ENCODE measurements around the gene EEF1A2. TPM values are rescaled to one million over a fixed set of nuclear protein-coding genes. Genes with fewer than 3 reads are reported as not detected.

The EEF1A2 gene
- total RNA-seq, 2 donors from 2014 or later = 21.0 to 23.1 TPM

DNA sequence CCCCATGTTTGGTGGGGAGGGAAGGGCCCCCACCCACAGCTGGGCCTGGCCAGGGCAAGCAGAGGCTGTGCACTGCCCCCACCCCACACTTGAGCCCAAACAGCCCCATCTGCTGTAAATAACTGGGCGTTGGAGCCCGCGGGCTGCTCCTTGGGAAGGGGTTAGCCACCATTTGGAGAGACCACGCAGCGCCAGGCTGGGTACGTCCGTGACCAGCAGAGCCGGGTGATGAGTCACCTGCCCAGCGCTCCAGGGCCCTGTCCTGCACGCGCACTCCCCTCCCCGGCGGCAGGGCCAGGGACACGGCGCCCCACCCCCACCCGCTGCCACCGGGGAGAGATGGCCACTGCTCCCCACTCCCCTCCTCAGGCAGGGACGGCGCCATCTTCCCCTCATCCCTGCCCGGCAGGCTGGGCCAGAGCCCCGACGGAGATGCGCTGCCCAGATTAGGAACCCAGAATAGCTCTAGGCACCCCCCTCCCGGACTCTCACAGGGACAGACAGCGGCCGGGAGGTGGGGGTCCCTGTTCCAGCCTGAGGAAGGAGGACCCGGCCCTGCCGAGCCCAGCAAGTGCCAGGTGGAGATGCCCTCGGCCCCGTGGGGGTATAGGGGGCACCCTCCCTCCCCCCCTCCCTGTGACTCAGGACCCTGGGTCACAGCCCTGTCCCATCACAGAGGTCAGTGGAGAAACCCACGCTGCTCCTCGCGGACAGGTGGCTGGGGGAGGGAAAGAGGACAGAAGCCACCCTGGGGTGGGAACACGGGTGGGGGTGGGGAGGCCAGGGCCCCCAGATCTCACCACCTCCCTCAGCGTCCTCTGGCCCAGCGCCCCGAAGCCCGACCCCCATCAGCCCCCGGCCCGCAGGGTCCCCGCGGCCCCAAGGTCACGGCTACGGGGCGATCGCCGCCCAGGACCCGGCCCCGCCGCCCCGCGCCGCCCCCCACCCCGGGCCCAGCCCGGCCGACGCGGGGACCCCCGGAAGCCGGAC is 642 bp downstream of the EEF1A2 start:
- TF ChIP-seq POLR2A (IDR thresholded peaks at IDR 0.05) = no peak
- TF ChIP-seq, protein P1, sequence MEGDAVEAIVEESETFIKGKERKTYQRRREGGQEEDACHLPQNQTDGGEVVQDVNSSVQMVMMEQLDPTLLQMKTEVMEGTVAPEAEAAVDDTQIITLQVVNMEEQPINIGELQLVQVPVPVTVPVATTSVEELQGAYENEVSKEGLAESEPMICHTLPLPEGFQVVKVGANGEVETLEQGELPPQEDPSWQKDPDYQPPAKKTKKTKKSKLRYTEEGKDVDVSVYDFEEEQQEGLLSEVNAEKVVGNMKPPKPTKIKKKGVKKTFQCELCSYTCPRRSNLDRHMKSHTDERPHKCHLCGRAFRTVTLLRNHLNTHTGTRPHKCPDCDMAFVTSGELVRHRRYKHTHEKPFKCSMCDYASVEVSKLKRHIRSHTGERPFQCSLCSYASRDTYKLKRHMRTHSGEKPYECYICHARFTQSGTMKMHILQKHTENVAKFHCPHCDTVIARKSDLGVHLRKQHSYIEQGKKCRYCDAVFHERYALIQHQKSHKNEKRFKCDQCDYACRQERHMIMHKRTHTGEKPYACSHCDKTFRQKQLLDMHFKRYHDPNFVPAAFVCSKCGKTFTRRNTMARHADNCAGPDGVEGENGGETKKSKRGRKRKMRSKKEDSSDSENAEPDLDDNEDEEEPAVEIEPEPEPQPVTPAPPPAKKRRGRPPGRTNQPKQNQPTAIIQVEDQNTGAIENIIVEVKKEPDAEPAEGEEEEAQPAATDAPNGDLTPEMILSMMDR (IDR thresholded peaks at IDR 0.05) = no peak
- WGBS, 2 donors = 0 to 5% methylated on average over 3 to 38 of the region's 60 CpGs
- peaks cover 0 to 6% of the 10 kb centered on the region in 2 donors for H3K27me3 ChIP-seq
- peak in 3 of 4 donors; percentile 55 to 85 (median 66) for DNase-seq
- no peaks in the 10 kb centered on the region for H3K9me3 ChIP-seq
- H3K4me3 ChIP-seq = no peak overlapping the region
- peaks cover 30% of the 10 kb centered on the region for H3K4me1 ChIP-seq
- intact Hi-C loops (cut with DNase I) = no loop called here
- H3K36me3 ChIP-seq (replicated peaks in 1 of 2; ENCODE audit: insufficient read depth in 1 of 2, low read depth in 2 of 2) = no peaks in the 10 kb centered on the region
- ATAC-seq = peak; percentile 38
- H3K27ac ChIP-seq = no peak overlapping the region

DNA sequence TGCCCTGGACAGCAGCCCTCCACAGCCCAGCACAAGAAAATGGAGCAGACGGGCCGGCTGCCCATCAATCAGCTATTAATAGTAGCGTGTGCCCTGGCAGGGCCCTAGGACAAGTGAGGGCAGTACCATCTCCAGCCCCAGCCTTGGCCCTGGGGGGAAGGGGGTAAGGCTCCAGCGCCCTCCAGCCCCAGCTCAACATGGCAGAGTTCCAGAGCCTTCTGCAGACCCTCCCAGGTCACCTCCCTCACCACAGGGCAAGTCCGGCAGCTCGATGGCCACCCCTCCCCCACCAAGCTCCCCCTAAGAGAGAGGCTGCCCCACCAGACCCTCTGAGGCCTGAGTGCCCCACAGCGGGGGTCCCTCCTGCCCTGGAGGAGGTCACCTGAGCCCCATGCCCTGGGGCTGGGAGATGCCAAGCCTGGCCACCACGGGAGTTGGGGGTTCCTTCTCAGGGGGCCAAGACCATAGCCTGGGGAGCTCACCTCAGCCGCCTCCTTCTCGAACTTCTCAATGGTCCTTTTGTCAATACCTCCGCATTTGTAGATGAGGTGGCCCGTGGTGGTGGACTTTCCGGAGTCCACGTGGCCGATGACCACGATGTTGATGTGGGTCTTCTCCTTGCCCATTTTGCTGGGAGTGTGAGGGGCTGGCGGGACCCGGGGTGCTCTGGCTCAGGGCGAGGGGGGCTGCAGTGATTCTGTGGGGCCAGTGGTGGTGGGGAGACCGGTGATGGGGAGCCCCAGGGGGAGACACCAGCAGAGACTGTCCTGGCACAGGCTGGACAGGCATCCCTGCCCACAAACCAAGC is 1.5 kb downstream of the EEF1A2 start:
- TF ChIP-seq, protein P1 (IDR thresholded peaks at IDR 0.05) = no peak
- peaks cover 0 to 6% of the 10 kb centered on the region in 2 donors for H3K27me3 ChIP-seq
- no peaks in the 10 kb centered on the region for H3K36me3 ChIP-seq (replicated peaks in 1 of 2; ENCODE audit: insufficient read depth in 1 of 2, low read depth in 2 of 2)
- ATAC-seq (no peak), DNase-seq (peak in 1 of 4 donors; percentile 18)
- no peak overlapping the region for H3K27ac ChIP-seq
- peaks cover 30% of the 10 kb centered on the region for H3K4me1 ChIP-seq
- intact Hi-C loops (cut with DNase I) = no loop called here
- H3K9me3 ChIP-seq = no peaks in the 10 kb centered on the region
- H3K4me3 ChIP-seq = no peak overlapping the region
- WGBS, 2 donors = 61 to 62% methylated on average over 11 to 19 of the region's 20 CpGs

DNA sequence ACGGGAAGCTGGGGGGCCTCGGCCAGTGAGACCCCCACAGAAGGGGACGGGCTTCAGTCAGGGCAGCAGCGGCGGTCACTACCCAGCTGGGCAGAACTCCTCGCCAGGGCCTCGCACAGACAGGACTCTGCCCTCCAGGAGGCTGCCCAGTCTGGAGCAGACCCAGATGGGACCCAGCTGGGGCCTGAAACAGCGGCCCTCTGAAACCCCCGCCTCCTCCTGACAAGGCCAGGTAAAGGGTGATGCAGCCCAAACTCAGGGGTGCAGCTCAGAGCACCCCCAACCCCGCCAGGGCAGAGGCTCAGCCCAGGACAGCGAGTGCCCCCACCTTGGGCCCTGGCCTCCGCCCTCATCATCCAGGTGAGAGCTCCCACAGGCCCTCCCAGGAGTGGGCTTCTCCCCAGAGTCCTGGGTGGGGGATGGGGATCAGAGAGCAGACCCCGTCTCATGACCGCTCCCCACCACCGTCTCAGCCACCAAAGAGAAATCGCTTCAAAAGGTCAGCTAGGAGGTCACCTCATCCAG is 2.2 kb downstream of the EEF1A2 start:
- peaks cover 0 to 6% of the 10 kb centered on the region in 2 donors for H3K27me3 ChIP-seq
- H3K4me1 ChIP-seq = peaks cover 30% of the 10 kb centered on the region
- ATAC-seq = peak; percentile 10
- peak in 1 of 4 donors; percentile 34 for DNase-seq
- no peak overlapping the region for H3K27ac ChIP-seq
- no peak for TF ChIP-seq POLR2A (IDR thresholded peaks at IDR 0.05)
- TF ChIP-seq, protein P1 (IDR thresholded peaks at IDR 0.05) = no peak
- 0 to 65% methylated on average over 3 to 14 of the region's 16 CpGs for WGBS, 2 donors
- H3K4me3 ChIP-seq = no peak overlapping the region
- no peaks in the 10 kb centered on the region for H3K36me3 ChIP-seq (replicated peaks in 1 of 2; ENCODE audit: insufficient read depth in 1 of 2, low read depth in 2 of 2)
- no peaks in the 10 kb centered on the region for H3K9me3 ChIP-seq
- intact Hi-C loops (cut with DNase I) = no loop called here

DNA sequence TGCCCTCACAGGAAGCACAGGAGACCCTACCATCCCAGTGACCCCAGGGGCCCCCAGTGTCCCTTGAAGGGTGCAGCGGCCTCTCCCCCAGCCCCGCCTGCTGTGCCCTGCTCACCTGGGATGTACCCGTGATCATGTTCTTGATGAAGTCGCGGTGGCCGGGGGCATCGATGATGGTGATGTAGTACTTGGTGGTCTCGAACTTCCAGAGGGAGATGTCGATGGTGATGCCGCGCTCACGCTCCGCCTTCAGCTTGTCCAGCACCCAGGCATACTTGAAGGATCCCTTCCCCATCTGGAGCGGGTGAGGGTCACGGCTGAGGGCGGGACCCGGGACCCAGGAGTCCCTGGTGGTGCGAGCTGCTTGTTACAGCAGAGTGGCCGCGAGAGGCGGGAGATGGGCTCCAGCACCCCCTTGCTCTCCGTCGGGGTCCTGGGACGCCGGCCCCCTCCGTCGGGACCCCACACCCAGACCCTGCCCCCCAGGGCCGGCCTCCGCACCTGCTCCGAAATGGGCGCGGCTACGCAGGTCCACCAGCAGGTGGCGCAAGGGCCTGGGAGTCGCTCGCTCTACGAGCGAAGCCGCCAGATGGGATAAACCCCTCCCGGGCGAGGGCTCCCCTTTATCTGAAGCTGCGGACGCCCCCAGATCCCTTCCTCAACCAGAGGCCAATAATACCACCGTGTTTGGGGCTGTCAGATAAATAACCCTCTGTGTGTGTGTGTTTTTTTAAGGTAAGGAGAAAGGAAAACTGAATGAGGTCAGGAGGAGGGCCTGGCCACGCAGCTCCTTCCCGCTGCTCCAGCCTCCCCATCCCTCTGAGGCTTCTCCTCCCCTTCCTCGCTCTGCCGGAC is 2.9 kb downstream of the EEF1A2 start:
- Histone ChIP-seq H3K4me3 (no peak overlapping the region), H3K27ac (no peak overlapping the region), H3K36me3 (replicated peaks in 1 of 2; ENCODE audit: insufficient read depth in 1 of 2, low read depth in 2 of 2) (no peaks in the 10 kb centered on the region), H3K9me3 (no peaks in the 10 kb centered on the region), H3K4me1 (peaks cover 30% of the 10 kb centered on the region), H3K27me3 (peaks cover 0 to 6% of the 10 kb centered on the region in 2 donors)
- peak in 1 of 3 donors; percentile 2 for TF ChIP-seq POLR2A (IDR thresholded peaks at IDR 0.05)
- TF ChIP-seq, protein P1 (IDR thresholded peaks at IDR 0.05) = peak; percentile 77 to 96 (median 84)
- intact Hi-C loops (cut with DNase I) = no loop called here
- DNase-seq = peak; percentile 61 to 75 (median 72)
- ATAC-seq = peak; percentile 64
- WGBS, 2 donors = 3 to 14% methylated on average over 6 to 45 of the region's 48 CpGs
